Amniotic epithelial cell (primary cell): Measurements from ENCODE around the gene ARL16.
A peak's percentile ranks its signal among the peaks of the same experiment; 100 is the strongest.

ENCODE experiments used
- DNase-seq: peaks from one replicate; pipeline ENCODE4 v3.0.0-alpha.2; 2010; ENCODE audit warnings: low read depth

Gene ARL16

GRCh38 chr17:81644496-81644895 is 39.1 kb downstream of the ARL16 start:
- no peak for DNase-seq

GRCh38 chr17:81641825-81642489 is 41.6 kb downstream of the ARL16 start:
- peak; percentile 83 for DNase-seq

GRCh38 chr17:81640011-81640410 is 43.6 kb downstream of the ARL16 start:
- DNase-seq: no peak

GRCh38 chr17:81638683-81639082 is 44.9 kb downstream of the ARL16 start:
- DNase-seq: no peak

GRCh38 chr17:81636505-81637288 is 46.9 kb downstream of the ARL16 start, which contains the start of the genes NPLOC4 and TSPAN10:
NPLOC4 (minus strand) TSS chr17:81637112; CDS start chr17:81636930, 182 bp downstream.
TSPAN10 (plus strand) TSS chr17:81637196; CDS start chr17:81642413, 5,217 bp downstream.
- DNase-seq: peak; percentile 68

- no peak for DNase-seq
Observed at GRCh38 chr17:81635973-81636504, 47.6 kb downstream of the ARL16 start.

- DNase-seq: no peak
Observed at GRCh38 chr17:81635431-81635830, 48.2 kb downstream of the ARL16 start.

- DNase-seq: no peak
Observed at GRCh38 chr17:81631482-81631881, 52.1 kb downstream of the ARL16 start.
